ENCODE measurements around the gene DGCR8.

The DGCR8 gene

GRCh38 chr22:20124083-20124787, 44.2 kb downstream of the DGCR8 start:
- no peak for DNase-seq (ENCODE audit: low read depth in 3 of 3)

- no peak for DNase-seq (ENCODE audit: low read depth in 3 of 3)
Measured at GRCh38 chr22:20125201-20126174, 45.4 kb downstream of the DGCR8 start.

- no peak for DNase-seq (ENCODE audit: low read depth in 3 of 3)
Measured at GRCh38 chr22:20126284-20127029, 46.4 kb downstream of the DGCR8 start.

GRCh38 chr22:20127318-20127868, 47.4 kb downstream of the DGCR8 start:
- DNase-seq (ENCODE audit: low read depth in 3 of 3), result no peak

- no peak for DNase-seq (ENCODE audit: low read depth in 3 of 3)
Measured at GRCh38 chr22:20127869-20128618, 48.0 kb downstream of the DGCR8 start.

DNA sequence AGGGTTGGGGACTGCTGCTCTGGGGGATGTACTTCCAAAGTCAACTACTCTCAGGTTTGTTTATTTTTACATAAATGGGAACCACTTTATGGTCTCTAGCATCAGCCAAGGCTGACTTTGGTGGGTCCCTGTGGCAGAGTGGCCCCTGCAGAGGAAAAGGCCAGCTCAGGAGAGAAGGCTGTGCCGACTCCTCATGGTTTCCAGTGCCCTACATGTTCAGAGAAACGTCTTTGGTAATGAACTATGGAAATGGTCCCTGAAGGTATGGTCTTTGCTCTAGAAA, 48.5 kb downstream of the DGCR8 start:
- no peak for DNase-seq (ENCODE audit: low read depth in 3 of 3)

DNA sequence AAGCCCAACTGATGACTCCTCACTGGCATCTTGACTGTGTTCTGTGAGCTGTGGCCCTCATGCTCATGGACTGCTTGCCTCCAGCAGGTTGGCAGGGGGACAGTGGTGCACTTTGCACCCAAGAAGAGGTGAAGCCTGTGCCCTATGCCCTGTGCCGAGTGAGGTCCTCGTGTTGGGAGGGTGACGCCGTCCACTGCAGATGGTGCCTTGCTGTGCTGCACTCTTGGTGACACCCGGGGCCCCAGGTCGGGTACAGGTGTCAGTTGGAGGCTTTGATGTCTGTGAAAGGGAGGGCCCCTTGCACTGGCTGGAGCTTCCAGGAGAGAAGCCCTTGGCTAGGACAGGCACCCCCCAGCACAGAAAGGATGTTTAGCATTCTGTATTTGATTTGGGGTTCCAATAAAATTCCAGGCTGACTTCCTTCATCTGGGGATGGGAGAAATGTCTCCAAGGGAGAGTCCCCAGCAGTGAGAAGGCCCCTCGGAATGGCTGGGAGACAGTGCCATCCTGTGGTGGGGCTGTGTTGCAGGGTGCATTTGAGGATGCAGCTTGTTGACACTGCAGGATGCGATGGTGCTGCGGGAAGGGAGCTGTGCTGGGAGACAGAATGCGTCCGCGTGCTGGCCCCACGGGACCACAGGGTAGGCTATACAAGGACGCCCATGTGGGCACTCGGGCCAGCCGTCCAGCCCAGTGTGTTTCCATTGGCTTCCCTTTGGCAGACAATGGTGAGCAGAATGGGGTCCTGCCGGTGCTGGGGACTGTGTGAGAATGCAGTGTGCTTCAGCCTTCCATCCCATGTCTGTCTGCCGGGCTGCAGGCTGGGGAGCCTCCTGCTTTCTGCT, 49.1 kb downstream of the DGCR8 start:
- peak in 1 of 3 experiments; percentile 52 for DNase-seq (ENCODE audit: low read depth in 3 of 3)

- DNase-seq (ENCODE audit: low read depth in 3 of 3), result no peak
Measured at GRCh38 chr22:20129747-20130014, 49.6 kb downstream of the DGCR8 start.

DNA sequence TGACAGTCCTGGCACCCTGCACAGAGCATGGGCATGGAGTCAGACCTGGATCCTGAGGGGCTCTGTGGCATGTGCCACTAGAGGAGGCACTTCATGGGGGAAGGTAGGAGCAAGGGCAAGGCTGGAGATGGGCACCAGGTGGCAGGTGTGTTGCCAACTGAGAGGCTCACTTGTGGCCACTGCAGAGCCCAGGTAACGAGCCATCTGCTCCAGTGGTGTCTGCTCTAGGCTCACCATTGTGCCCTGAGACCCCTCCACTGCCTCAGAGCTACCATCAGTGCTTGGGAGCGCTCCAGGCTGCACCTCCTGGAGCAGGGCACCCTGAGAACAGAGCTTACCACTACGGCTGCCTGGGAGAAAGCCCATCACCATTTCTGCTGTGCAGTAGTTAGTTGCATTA, 50.3 kb downstream of the DGCR8 start:
- no peak for DNase-seq (ENCODE audit: low read depth in 3 of 3)

DNA sequence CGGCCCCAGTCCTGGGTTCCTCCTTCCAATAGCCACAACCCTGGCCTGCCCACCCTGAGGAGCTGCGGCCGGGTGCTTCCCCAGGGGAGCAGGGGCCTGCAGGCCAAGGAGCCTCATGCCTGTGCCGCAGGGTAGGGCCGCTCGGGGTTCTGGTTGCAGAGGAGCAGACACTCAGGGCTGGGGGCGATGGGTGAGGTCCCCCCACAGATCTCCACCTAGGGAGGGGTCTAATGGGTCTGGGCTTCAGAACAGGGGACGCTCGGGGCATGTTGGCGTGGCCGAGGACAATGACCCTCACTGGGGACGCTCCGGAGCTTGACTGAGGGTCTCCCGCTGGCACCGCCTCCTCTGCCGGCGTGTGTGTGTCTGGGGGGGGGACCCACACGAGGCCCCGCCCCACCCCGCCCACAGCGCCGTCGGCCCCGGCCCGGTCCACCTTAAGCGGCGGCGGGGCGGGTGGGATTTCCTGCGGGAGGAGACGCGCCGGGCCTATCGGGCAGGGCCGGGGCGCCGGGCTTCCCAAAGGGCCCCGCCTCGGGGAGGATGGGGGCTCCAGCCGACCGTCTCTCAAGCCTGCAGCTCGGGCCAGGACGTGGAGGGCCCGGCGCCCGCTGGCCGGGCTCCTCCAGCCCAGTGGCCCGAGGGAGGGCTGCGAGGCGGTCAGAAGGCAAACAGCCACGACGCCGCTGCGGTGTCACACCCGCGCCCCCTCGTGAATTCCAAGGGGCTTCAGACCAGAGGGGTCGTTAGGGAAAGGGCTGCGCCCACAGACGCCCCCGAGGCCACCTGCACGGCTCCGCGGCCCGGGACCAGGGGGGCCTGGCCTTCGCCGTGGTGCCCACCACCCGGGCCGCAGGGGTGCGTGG, 50.9 kb downstream of the DGCR8 start:
- DNase-seq (ENCODE audit: low read depth in 3 of 3), result peak; percentile 56 to 81 (median 73)

GRCh38 chr22:20131597-20131858, 51.5 kb downstream of the DGCR8 start, which contains the start of gene ZDHHC8:
Gene ZDHHC8, plus strand, starts transcription at chr22:20131804. Its CDS starts 144 bp downstream, at chr22:20131948.
- DNase-seq (ENCODE audit: low read depth in 3 of 3), result peak in 2 of 3 experiments; percentile 28 to 51

DNA sequence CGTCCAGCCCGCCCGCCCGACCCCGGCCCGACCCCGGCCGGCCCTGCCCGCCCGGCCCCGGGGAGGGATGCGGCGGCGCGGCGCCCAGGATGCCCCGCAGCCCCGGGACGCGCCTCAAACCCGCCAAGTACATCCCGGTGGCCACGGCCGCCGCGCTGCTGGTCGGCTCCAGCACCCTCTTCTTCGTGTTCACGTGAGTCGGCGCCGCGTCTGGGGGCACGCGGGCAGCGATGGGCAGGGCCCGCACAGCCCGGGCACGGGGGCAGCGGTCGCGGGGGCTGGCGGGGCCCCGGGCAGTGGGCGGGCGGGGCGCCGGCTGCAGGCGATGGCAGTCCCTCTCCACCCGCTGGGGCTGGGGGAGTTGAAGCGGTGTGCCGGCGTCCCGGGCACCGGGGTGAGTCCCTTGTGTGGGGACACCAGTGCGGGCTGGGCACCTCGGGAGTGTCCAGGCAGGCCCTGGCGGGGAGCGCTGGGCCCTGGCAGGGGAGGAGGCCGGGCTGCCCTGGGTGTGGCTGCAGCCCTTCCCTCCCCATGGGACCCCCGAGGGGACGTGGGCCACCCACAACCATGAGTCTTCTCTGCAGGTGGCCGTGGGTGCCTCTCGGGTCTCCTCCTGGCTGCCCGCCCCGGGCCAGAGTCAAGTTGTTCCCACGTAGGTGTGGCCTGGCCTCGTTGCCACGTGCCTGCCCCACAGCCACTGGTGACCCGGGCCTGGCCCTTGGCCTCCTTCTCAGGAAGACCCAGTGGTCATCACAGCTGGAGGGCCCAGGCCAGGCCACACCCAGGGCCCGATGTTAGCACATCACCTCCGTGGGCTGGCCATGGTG, 52.0 kb downstream of the DGCR8 start:
- DNase-seq (ENCODE audit: low read depth in 3 of 3), result no peak

GRCh38 chr22:20132686-20133246, 52.7 kb downstream of the DGCR8 start:
- DNase-seq (ENCODE audit: low read depth in 3 of 3), result no peak

DNA sequence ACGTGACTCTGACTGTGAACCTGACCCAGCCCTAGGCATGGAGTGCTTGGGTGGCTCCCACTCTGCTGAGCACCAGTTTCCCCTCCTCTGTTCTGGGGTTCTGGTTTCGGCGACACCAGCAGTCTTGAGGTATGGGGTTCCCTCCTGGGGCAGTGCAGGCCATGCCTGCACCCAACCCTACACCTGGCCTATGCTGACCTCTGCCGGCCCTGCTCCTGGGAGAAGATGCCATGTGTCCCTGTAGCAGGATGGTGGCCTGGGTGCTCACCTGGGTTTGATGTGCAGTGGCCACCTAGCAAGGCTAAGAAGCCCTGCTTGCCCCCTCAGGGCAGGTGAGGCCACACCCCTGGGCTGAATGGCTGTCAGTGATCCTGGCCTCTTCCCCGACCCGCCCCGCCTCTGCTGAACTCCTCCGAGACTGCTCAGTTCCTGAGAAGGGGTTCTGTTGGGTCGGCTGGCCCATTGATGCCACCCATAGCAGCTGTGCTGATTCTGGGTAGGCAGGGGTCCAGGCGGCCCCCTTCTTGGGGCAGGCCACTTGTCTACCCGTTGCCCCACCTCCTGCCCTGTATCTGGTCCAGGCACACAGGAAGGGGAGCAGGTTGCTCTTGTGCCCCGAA, 54.0 kb downstream of the DGCR8 start:
- DNase-seq (ENCODE audit: low read depth in 3 of 3), result no peak

- DNase-seq (ENCODE audit: low read depth in 3 of 3), result no peak
Measured at GRCh38 chr22:20135265-20135664, 55.2 kb downstream of the DGCR8 start.

- DNase-seq (ENCODE audit: low read depth in 3 of 3), result no peak
Measured at GRCh38 chr22:20135806-20136602, 56.0 kb downstream of the DGCR8 start.

- no peak for DNase-seq (ENCODE audit: low read depth in 3 of 3)
Measured at GRCh38 chr22:20136603-20136873, 56.5 kb downstream of the DGCR8 start.

DNA sequence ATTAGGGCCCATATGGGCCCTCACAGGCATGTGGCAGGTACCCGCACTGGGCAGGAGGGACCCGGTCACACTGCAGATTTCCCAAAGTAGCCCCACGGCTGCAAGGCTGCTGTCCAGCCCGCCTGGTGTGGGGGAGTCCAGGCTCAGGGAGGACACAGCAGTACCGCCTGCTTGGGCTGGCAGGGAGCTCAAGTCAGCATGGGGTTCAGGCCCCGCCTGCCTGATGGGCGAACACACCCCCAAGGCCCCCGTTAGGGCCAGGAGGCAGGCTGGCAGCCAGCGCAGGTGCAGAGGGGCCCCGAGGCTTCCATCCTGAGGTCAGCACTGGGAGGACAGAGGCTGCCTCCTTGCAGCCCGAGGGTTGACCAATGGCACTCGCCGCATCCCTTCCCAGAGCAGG, 57.1 kb downstream of the DGCR8 start:
- DNase-seq (ENCODE audit: low read depth in 3 of 3), result no peak
